Smooth muscle cell (in vitro differentiated cells): ENCODE data around the gene RNF212. TPM values are rescaled to one million over a fixed set of nuclear protein-coding genes. Genes with fewer than 3 reads are reported as not detected.

ENCODE experiments used
- DNase-seq: peaks from one replicate; lab custom pipeline; 2025; ENCODE audit not compliant: unreplicated experiment; lab: John Stamatoyannopoulos, UW
- H2AFZ ChIP-seq: fragments of 200-600 bp; sonication (generic); 2 replicates; pipeline ENCODE4 v1.6.0; 2016; ENCODE audit warnings: antibody characterized with exemption, low read depth, mild to moderate bottlenecking
- H3F3A ChIP-seq: fragments of 200-600 bp; sonication (generic); 2 replicates; pipeline ENCODE4 v1.6.0; 2017; ENCODE audit warnings: antibody characterized with exemption, low read depth
- H3K27ac ChIP-seq: fragments of 200-600 bp; sonication (generic); 2 replicates; pipeline ENCODE4 v1.5.1; 2016; ENCODE audit warnings: low read depth, mild to moderate bottlenecking
- H3K27me3 ChIP-seq: fragments of 200-600 bp; sonication (generic); 2 replicates; pipeline ENCODE4 v1.6.1; 2016; ENCODE audit warnings: low read depth, mild to moderate bottlenecking
- H3K36me3 ChIP-seq: fragments of 200-600 bp; sonication (generic); 2 replicates; pipeline ENCODE4 v1.5.1; 2016; ENCODE audit warnings: low read depth
- H3K4me1 ChIP-seq: fragments of 200-600 bp; sonication (generic); 2 replicates; pipeline ENCODE4 v1.5.1; 2016; ENCODE audit warnings: low read depth
- H3K4me2 ChIP-seq: fragments of 200-600 bp; sonication (generic); 2 replicates; pipeline ENCODE4 v1.6.0; 2016; ENCODE audit warnings: mild to moderate bottlenecking
- H3K4me3 ChIP-seq: fragments of 200-600 bp; sonication (generic); 2 replicates; pipeline ENCODE4 v1.5.1; 2016; ENCODE audit warnings: mild to moderate bottlenecking
- H3K79me2 ChIP-seq: fragments of 200-600 bp; sonication (generic); 2 replicates; pipeline ENCODE4 v1.6.0; 2016; ENCODE audit warnings: low read depth, mild to moderate bottlenecking
- H3K9ac ChIP-seq: fragments of 200-600 bp; sonication (generic); 2 replicates; pipeline ENCODE4 v1.6.0; 2016; ENCODE audit warnings: low read depth
- H3K9me3 ChIP-seq: fragments of 200-600 bp; sonication (generic); replicated peaks from 2 replicates; pipeline ENCODE4 v1.5.1; 2016; ENCODE audit warnings: low read depth
- H4K20me1 ChIP-seq: fragments of 200-600 bp; sonication (generic); 2 replicates; pipeline ENCODE4 v1.6.0; 2016; ENCODE audit warnings: low read depth
- WGBS: methylation state at CpG from one replicate; pipeline ENCODE4 v1.1.7; 2016; ENCODE audit warnings: low lambda C conversion rate; 5-methylcytosine and 5-hydroxymethylcytosine counted together
- polyA plus RNA-seq: library from polyadenylated mRNA; unstranded; fragments of >200 nt; fragmentation: Nextera tagmentation; extraction: Ambion mirVana; gene quantifications from 2 replicates; pipeline ENCODE4 v1.2.1, GENCODE V29; 2016
- total RNA-seq: library from RNA; depleted of rRNA; stranded (reverse); fragments of >200 nt; gene quantifications from 2 replicates; pipeline ENCODE4 v1.2.3, GENCODE V29; 2014
- TF ChIP-seq, protein P1 (sequence below): fragments of 200-600 bp; sonication (generic); IDR thresholded peaks from 2 replicates; pipeline ENCODE4 v1.5.1; 2017; ENCODE audit warnings: borderline replicate concordance, mild to moderate bottlenecking, antibody characterized with exemption; ENCODE audit not compliant: insufficient read depth, poor library complexity, severe bottlenecking

The RNF212 gene
- total and polyA plus RNA-seq, 2 experiments from 2014 or later, result 1.3 to 4.6 TPM

DNA sequence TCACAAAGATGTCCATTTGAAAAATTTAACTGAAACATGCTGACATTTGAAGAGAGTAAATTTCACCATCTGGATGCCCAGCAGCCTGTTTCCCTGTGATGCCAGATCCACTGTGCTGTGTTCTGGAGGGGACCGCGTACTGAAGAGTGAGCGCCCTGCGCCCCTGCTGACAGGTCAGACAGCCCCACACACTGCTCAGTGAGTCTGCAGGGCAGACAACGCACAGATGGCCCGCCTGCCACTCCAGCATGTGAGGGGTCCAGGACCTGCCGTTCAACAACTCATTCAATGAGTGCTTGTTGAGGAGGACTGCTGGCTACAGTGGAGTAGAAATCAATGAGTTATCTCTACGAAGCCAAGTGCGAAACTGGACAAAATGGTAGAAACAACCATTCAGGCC lies 52.7 kb downstream of the RNF212 start:
- H3K79me2 ChIP-seq, result no peaks in the 10 kb centered on the region
- TF ChIP-seq, protein P1, sequence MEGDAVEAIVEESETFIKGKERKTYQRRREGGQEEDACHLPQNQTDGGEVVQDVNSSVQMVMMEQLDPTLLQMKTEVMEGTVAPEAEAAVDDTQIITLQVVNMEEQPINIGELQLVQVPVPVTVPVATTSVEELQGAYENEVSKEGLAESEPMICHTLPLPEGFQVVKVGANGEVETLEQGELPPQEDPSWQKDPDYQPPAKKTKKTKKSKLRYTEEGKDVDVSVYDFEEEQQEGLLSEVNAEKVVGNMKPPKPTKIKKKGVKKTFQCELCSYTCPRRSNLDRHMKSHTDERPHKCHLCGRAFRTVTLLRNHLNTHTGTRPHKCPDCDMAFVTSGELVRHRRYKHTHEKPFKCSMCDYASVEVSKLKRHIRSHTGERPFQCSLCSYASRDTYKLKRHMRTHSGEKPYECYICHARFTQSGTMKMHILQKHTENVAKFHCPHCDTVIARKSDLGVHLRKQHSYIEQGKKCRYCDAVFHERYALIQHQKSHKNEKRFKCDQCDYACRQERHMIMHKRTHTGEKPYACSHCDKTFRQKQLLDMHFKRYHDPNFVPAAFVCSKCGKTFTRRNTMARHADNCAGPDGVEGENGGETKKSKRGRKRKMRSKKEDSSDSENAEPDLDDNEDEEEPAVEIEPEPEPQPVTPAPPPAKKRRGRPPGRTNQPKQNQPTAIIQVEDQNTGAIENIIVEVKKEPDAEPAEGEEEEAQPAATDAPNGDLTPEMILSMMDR, result no peak
- no peaks in the 10 kb centered on the region for H3K9me3 ChIP-seq
- H3K4me2 ChIP-seq, result no peak overlapping the region
- 95% methylated on average over 9 of the region's 9 CpGs for WGBS
- H3F3A ChIP-seq, result no peaks in the 10 kb centered on the region
- peaks cover 43% of the 10 kb centered on the region for H3K27me3 ChIP-seq
- peaks cover 2% of the 10 kb centered on the region for H3K4me1 ChIP-seq
- no peak overlapping the region for H3K9ac ChIP-seq
- no peak overlapping the region for H3K4me3 ChIP-seq
- H4K20me1 ChIP-seq, result no peaks in the 10 kb centered on the region
- H3K27ac ChIP-seq, result no peak overlapping the region
- no peak overlapping the region for H2AFZ ChIP-seq
- no peak for DNase-seq
- H3K36me3 ChIP-seq, result no peaks in the 10 kb centered on the region

DNA sequence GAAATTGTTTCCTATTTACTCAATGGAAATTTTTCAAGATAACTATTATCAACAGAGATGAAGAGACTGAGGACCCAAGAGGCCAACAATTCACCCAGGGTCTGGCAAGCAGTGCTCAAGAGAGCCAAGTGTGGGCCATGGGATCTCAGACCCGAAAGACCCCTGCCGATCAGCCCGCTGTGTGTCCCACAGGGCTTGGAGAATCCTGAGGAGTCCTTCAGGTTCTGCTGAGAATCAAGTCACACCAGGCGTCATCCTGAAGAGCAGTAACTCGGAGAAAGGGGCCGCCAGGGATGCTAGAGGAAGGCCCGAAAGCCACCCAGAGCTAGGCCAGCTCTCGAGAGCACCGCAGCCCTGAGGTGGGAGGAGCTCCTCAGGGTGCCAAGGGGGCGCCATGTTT lies 53.2 kb downstream of the RNF212 start:
- WGBS, result 71% methylated on average over 10 of the region's 10 CpGs
- Histone ChIP-seq H3K9ac (no peak overlapping the region), H3K27ac (no peak overlapping the region), H3K4me2 (no peak overlapping the region), H3K27me3 (peaks cover 43% of the 10 kb centered on the region), H4K20me1 (no peaks in the 10 kb centered on the region), H3K9me3 (no peaks in the 10 kb centered on the region), H3F3A (no peaks in the 10 kb centered on the region), H3K36me3 (no peaks in the 10 kb centered on the region), H3K4me3 (no peak overlapping the region), H2AFZ (no peak overlapping the region), H3K4me1 (peaks cover 4% of the 10 kb centered on the region), H3K79me2 (no peaks in the 10 kb centered on the region)
- no peak for DNase-seq
- TF ChIP-seq, protein P1, result no peak

DNA sequence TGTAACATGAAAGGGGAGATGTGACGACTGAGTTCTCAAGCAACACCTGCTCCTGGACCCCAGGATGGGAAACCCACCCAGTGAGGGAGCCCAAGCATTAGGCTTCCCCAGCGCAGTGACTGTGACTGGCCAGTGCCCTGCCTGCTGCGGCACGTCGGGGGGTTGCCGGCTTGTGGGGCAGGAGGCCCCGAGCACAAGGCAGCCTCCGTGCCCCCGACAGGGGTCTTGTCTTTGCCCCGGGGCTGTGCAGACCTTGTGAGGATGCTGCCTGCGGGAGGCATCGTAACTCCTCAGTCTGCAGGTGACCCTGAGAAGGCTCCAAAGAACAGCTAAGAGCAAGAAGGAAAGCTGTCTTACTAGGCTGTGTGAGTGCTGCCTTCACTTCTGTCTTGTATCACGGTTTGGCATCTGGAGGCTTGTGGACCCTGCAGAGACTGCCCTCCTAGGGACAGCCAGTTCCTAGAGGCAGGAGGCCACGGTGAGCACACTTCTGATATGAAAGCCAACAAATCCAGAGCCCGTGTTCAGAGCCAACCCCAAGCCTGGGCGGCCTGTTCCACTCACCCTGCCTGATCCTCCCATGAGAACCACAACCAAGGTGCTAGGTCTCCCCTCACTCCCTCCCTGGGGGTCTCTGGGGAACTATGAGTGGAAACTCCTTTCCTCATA lies 54.2 kb downstream of the RNF212 start:
- no peak for DNase-seq
- WGBS, result 85% methylated on average over 16 of the region's 16 CpGs

More for the DNA sequence above, 54.2 kb downstream of the RNF212 start:
- Histone ChIP-seq H3K27ac (no peak overlapping the region), H3K4me1 (peaks cover 4% of the 10 kb centered on the region), H4K20me1 (no peaks in the 10 kb centered on the region), H3K4me3 (no peak overlapping the region), H3K4me2 (no peak overlapping the region), H3K79me2 (no peaks in the 10 kb centered on the region), H3K27me3 (peaks cover 37% of the 10 kb centered on the region), H3F3A (no peaks in the 10 kb centered on the region), H3K9me3 (no peaks in the 10 kb centered on the region), H2AFZ (no peak overlapping the region), H3K36me3 (no peaks in the 10 kb centered on the region), H3K9ac (no peak overlapping the region)
- TF ChIP-seq, protein P1, result no peak
